Measurements from ENCODE around the gene CAT. TPM values are rescaled to one million over a fixed set of nuclear protein-coding genes. Genes with fewer than 3 reads are reported as not detected.

Gene CAT
- total and polyA plus RNA-seq, 9 of the 15 experiments (the other 6 are each of a cell fraction or from before 2014, with no cell fraction given): 86.7 to 183 (median 114) TPM

GRCh38 chr11:34481307-34481706 is 42.6 kb downstream of the CAT start (continued):
- TF ChIP-seq SMAD2 (IDR thresholded peaks at IDR 0.05; ENCODE audit: low read depth, low read length) (no peak), NFIC (IDR thresholded peaks at IDR 0.05) (no peak), ZNF318 (IDR thresholded peaks at IDR 0.05; ENCODE audit: borderline replicate concordance in 1 of 2, low read depth in 1 of 2) (no peak), MAFF (IDR thresholded peaks at IDR 0.05; ENCODE audit: low read length) (no peak), ZNF280B (CRISPR knock-in tag; IDR thresholded peaks at IDR 0.05) (no peak), SIX5 (IDR thresholded peaks at IDR 0.05; ENCODE audit: borderline replicate concordance in 1 of 2, insufficient read depth in 1 of 2, low read depth in 1 of 2, low read length in 2 of 2) (no peak), HES1 (IDR thresholded peaks at IDR 0.05; ENCODE audit: low read depth) (no peak), IRF2 (CRISPR knock-in tag; IDR thresholded peaks at IDR 0.05) (no peak), MNT (conservative IDR thresholded peaks at IDR 0.05) (no peak)
